ENCODE results near the gene CLCNKB.

The CLCNKB gene

GRCh38 chr1:16063921-16064320, 20.3 kb downstream of the CLCNKB start:
- Histone ChIP-seq H3K36me3 (ENCODE audit: insufficient read depth, low read length) (no peaks in the 10 kb centered on the region), H3K27me3 (ENCODE audit: control insufficient read depth in 1 of 2, insufficient read depth in 2 of 2, low read length in 2 of 2) (no peaks in the 10 kb centered on the region), H3K9ac (ENCODE audit: low read length) (no peak overlapping the region), H3K4me3 (ENCODE audit: low read depth in 1 of 2, low read length in 2 of 2) (no peak overlapping the region), H3K27ac (ENCODE audit: low read depth, low read length) (no peak overlapping the region), H3K9me3 (ENCODE audit: low read length) (no peaks in the 10 kb centered on the region), H3K4me1 (ENCODE audit: insufficient read depth, low read length) (peaks cover 7% of the 10 kb centered on the region)

- H3K27me3 ChIP-seq (ENCODE audit: control insufficient read depth in 1 of 2, insufficient read depth in 2 of 2, low read length in 2 of 2), result no peaks in the 10 kb centered on the region
- no peaks in the 10 kb centered on the region for H3K36me3 ChIP-seq (ENCODE audit: insufficient read depth, low read length)
- H3K27ac ChIP-seq (ENCODE audit: low read depth, low read length), result no peak overlapping the region
- H3K4me1 ChIP-seq (ENCODE audit: insufficient read depth, low read length), result peaks cover 7% of the 10 kb centered on the region
- no peak overlapping the region for H3K4me3 ChIP-seq (ENCODE audit: low read depth in 1 of 2, low read length in 2 of 2)
- no peak overlapping the region for H3K9ac ChIP-seq (ENCODE audit: low read length)
- H3K9me3 ChIP-seq (ENCODE audit: low read length), result no peaks in the 10 kb centered on the region
These were observed 21.1 kb downstream of the CLCNKB start for GRCh38 chr1:16064536-16065268.

- Histone ChIP-seq H3K4me3 (ENCODE audit: low read depth in 1 of 2, low read length in 2 of 2) (no peak overlapping the region), H3K27me3 (ENCODE audit: control insufficient read depth in 1 of 2, insufficient read depth in 2 of 2, low read length in 2 of 2) (no peaks in the 10 kb centered on the region), H3K27ac (ENCODE audit: low read depth, low read length) (no peak overlapping the region), H3K4me1 (ENCODE audit: insufficient read depth, low read length) (peaks cover 7% of the 10 kb centered on the region), H3K36me3 (ENCODE audit: insufficient read depth, low read length) (no peaks in the 10 kb centered on the region), H3K9me3 (ENCODE audit: low read length) (no peaks in the 10 kb centered on the region), H3K9ac (ENCODE audit: low read length) (no peak overlapping the region)
These were observed 21.6 kb downstream of the CLCNKB start for GRCh38 chr1:16065269-16065576.

GRCh38 chr1:16066245-16066644, 22.7 kb downstream of the CLCNKB start:
- Histone ChIP-seq H3K4me3 (ENCODE audit: low read depth in 1 of 2, low read length in 2 of 2) (no peak overlapping the region), H3K27ac (ENCODE audit: low read depth, low read length) (no peak overlapping the region), H3K36me3 (ENCODE audit: insufficient read depth, low read length) (no peaks in the 10 kb centered on the region), H3K9me3 (ENCODE audit: low read length) (no peaks in the 10 kb centered on the region), H3K4me1 (ENCODE audit: insufficient read depth, low read length) (peaks cover 7% of the 10 kb centered on the region), H3K9ac (ENCODE audit: low read length) (no peak overlapping the region), H3K27me3 (ENCODE audit: control insufficient read depth in 1 of 2, insufficient read depth in 2 of 2, low read length in 2 of 2) (no peaks in the 10 kb centered on the region)

GRCh38 chr1:16067127-16067768, 23.7 kb downstream of the CLCNKB start:
- Histone ChIP-seq H3K4me3 (ENCODE audit: low read depth in 1 of 2, low read length in 2 of 2) (no peak overlapping the region), H3K27ac (ENCODE audit: low read depth, low read length) (no peak overlapping the region), H3K4me1 (ENCODE audit: insufficient read depth, low read length) (peaks cover 7% of the 10 kb centered on the region), H3K9ac (ENCODE audit: low read length) (no peak overlapping the region), H3K27me3 (ENCODE audit: control insufficient read depth in 1 of 2, insufficient read depth in 2 of 2, low read length in 2 of 2) (no peaks in the 10 kb centered on the region), H3K36me3 (ENCODE audit: insufficient read depth, low read length) (no peaks in the 10 kb centered on the region), H3K9me3 (ENCODE audit: low read length) (no peaks in the 10 kb centered on the region)

GRCh38 chr1:16067933-16068332, 24.4 kb downstream of the CLCNKB start:
- Histone ChIP-seq H3K36me3 (ENCODE audit: insufficient read depth, low read length) (no peaks in the 10 kb centered on the region), H3K4me1 (ENCODE audit: insufficient read depth, low read length) (peaks cover 7% of the 10 kb centered on the region), H3K9me3 (ENCODE audit: low read length) (no peaks in the 10 kb centered on the region), H3K27me3 (ENCODE audit: control insufficient read depth in 1 of 2, insufficient read depth in 2 of 2, low read length in 2 of 2) (no peaks in the 10 kb centered on the region), H3K9ac (ENCODE audit: low read length) (no peak overlapping the region), H3K4me3 (ENCODE audit: low read depth in 1 of 2, low read length in 2 of 2) (no peak overlapping the region), H3K27ac (ENCODE audit: low read depth, low read length) (no peak overlapping the region)

- Histone ChIP-seq H3K4me3 (ENCODE audit: low read depth in 1 of 2, low read length in 2 of 2) (no peak overlapping the region), H3K27me3 (ENCODE audit: control insufficient read depth in 1 of 2, insufficient read depth in 2 of 2, low read length in 2 of 2) (no peaks in the 10 kb centered on the region), H3K9ac (ENCODE audit: low read length) (no peak overlapping the region), H3K9me3 (ENCODE audit: low read length) (no peaks in the 10 kb centered on the region), H3K36me3 (ENCODE audit: insufficient read depth, low read length) (no peaks in the 10 kb centered on the region), H3K4me1 (ENCODE audit: insufficient read depth, low read length) (peaks cover 7% of the 10 kb centered on the region), H3K27ac (ENCODE audit: low read depth, low read length) (no peak overlapping the region)
These were observed 25.0 kb downstream of the CLCNKB start for GRCh38 chr1:16068356-16069270.

GRCh38 chr1:16070640-16071355, 27.2 kb downstream of the CLCNKB start:
- Histone ChIP-seq H3K27ac (ENCODE audit: low read depth, low read length) (no peak overlapping the region), H3K4me3 (ENCODE audit: low read depth in 1 of 2, low read length in 2 of 2) (no peak overlapping the region), H3K4me1 (ENCODE audit: insufficient read depth, low read length) (peaks cover 22% of the 10 kb centered on the region), H3K36me3 (ENCODE audit: insufficient read depth, low read length) (no peaks in the 10 kb centered on the region), H3K9ac (ENCODE audit: low read length) (no peak overlapping the region), H3K9me3 (ENCODE audit: low read length) (no peaks in the 10 kb centered on the region), H3K27me3 (ENCODE audit: control insufficient read depth in 1 of 2, insufficient read depth in 2 of 2, low read length in 2 of 2) (no peaks in the 10 kb centered on the region)

- Histone ChIP-seq H3K4me1 (ENCODE audit: insufficient read depth, low read length) (peaks cover 22% of the 10 kb centered on the region), H3K27ac (ENCODE audit: low read depth, low read length) (no peak overlapping the region), H3K36me3 (ENCODE audit: insufficient read depth, low read length) (no peaks in the 10 kb centered on the region), H3K4me3 (ENCODE audit: low read depth in 1 of 2, low read length in 2 of 2) (no peak overlapping the region), H3K9ac (ENCODE audit: low read length) (no peak overlapping the region), H3K9me3 (ENCODE audit: low read length) (no peaks in the 10 kb centered on the region), H3K27me3 (ENCODE audit: control insufficient read depth in 1 of 2, insufficient read depth in 2 of 2, low read length in 2 of 2) (no peaks in the 10 kb centered on the region)
These were observed 28.0 kb downstream of the CLCNKB start for GRCh38 chr1:16071614-16072013.

GRCh38 chr1:16072095-16072494, 28.5 kb downstream of the CLCNKB start:
- no peaks in the 10 kb centered on the region for H3K9me3 ChIP-seq (ENCODE audit: low read length)

More at GRCh38 chr1:16072095-16072494, 28.5 kb downstream of the CLCNKB start:
- H3K27me3 ChIP-seq (ENCODE audit: control insufficient read depth in 1 of 2, insufficient read depth in 2 of 2, low read length in 2 of 2), result no peaks in the 10 kb centered on the region
- no peak overlapping the region for H3K9ac ChIP-seq (ENCODE audit: low read length)
- H3K36me3 ChIP-seq (ENCODE audit: insufficient read depth, low read length), result no peaks in the 10 kb centered on the region
- no peak overlapping the region for H3K4me3 ChIP-seq (ENCODE audit: low read depth in 1 of 2, low read length in 2 of 2)
- H3K4me1 ChIP-seq (ENCODE audit: insufficient read depth, low read length), result peaks cover 22% of the 10 kb centered on the region
- H3K27ac ChIP-seq (ENCODE audit: low read depth, low read length), result no peak overlapping the region

Data from muscle layer of colon (tissue), 2 donors.